SK-N-SH treated with all-trans-retinoic acid at 6 μM for 48 hours (cell line): Measurements from ENCODE around the gene TEX11.
"Not testable (repeated sequence)": the region's sequence is repeated elsewhere in the genome, so short reads cannot be mapped to it uniquely, and the experiment has no call there.

ENCODE experiments used
- ATAC-seq: fragments of 200-7000 bp; cut with Tn5 transposase; 3 replicates; pipeline ENCODE4 v1.9.1; 2020; ENCODE audit warnings: mild to moderate bottlenecking, moderate library complexity
- ARNTL ChIP-seq: fragments of 450-650 bp; formaldehyde crosslinking; IDR thresholded peaks from 2 replicates; pipeline ENCODE4 v1.5.0; 2020; ENCODE audit warnings: low read depth, mild to moderate bottlenecking, moderate library complexity, borderline replicate concordance
- CSDC2 ChIP-seq: fragments of 250-450 bp; sonication (Bioruptor Pico); IDR thresholded peaks from 2 replicates; pipeline ENCODE4 v1.5.0; 2020; ENCODE audit warnings: mild to moderate bottlenecking, moderate library complexity
- ESRRG ChIP-seq: fragments of 250-450 bp; sonication (Bioruptor Pico); IDR thresholded peaks from 2 replicates; pipeline ENCODE4 v1.6.1; 2021; ENCODE audit warnings: mild to moderate bottlenecking
- GLIS3 ChIP-seq: fragments of 250-450 bp; sonication (Bioruptor Pico); IDR thresholded peaks from 2 replicates; pipeline ENCODE4 v1.5.0; 2020; ENCODE audit warnings: mild to moderate bottlenecking, moderate library complexity
- ISL1 ChIP-seq: fragments of 250-450 bp; sonication (Bioruptor Pico); IDR thresholded peaks from 2 replicates; pipeline ENCODE4 v2.1.2; 2022; ENCODE audit warnings: mild to moderate bottlenecking, moderate library complexity
- OSR1 ChIP-seq: fragments of 250-450 bp; sonication (Bioruptor Pico); IDR thresholded peaks from 2 replicates; pipeline ENCODE4 v1.8.0; 2022; ENCODE audit warnings: moderate library complexity, mild to moderate bottlenecking, inconsistent platforms
- PPARA ChIP-seq: fragments of 250-450 bp; sonication (Bioruptor Pico); IDR thresholded peaks from 2 replicates; pipeline ENCODE4 v1.5.0; 2020; ENCODE audit warnings: mild to moderate bottlenecking, borderline replicate concordance
- RARB ChIP-seq: fragments of 250-450 bp; sonication (Bioruptor Pico); IDR thresholded peaks from 2 replicates; pipeline ENCODE4 v1.8.0; 2021; ENCODE audit warnings: mild to moderate bottlenecking, moderate library complexity
- SNAI2 ChIP-seq: fragments of 250-450 bp; sonication (Bioruptor Pico); IDR thresholded peaks from 2 replicates; pipeline ENCODE4 v1.5.0; 2020; ENCODE audit warnings: mild to moderate bottlenecking, moderate library complexity
- TCF4 ChIP-seq: fragments of 250-450 bp; sonication (Bioruptor Pico); IDR thresholded peaks from 2 replicates; pipeline ENCODE4 v1.8.0; 2021; ENCODE audit warnings: mild to moderate bottlenecking, moderate library complexity, borderline replicate concordance
- TOX ChIP-seq: fragments of 250-450 bp; sonication (Bioruptor Pico); IDR thresholded peaks from 2 replicates; pipeline ENCODE4 v1.8.0; 2021; ENCODE audit warnings: mild to moderate bottlenecking, moderate library complexity, borderline replicate concordance
- TSHZ2 ChIP-seq: fragments of 250-450 bp; sonication (Bioruptor Pico); IDR thresholded peaks from 2 replicates; pipeline ENCODE4 v1.5.0; 2020; ENCODE audit warnings: mild to moderate bottlenecking, moderate library complexity
- ZC3H10 ChIP-seq: fragments of 250-450 bp; sonication (Bioruptor Pico); IDR thresholded peaks from 2 replicates; pipeline ENCODE4 v1.5.1; 2021; ENCODE audit warnings: mild to moderate bottlenecking, moderate library complexity
- ZFP3 ChIP-seq: fragments of 250-450 bp; sonication (Bioruptor Pico); IDR thresholded peaks from 2 replicates; pipeline ENCODE4 v1.5.0; 2020; ENCODE audit warnings: mild to moderate bottlenecking, moderate library complexity
- ZFP30 ChIP-seq: fragments of 450-650 bp; formaldehyde crosslinking; IDR thresholded peaks from 2 replicates; pipeline ENCODE4 v1.5.0; 2022; ENCODE audit warnings: mild to moderate bottlenecking, moderate library complexity
- ZNF565 ChIP-seq: fragments of 450-650 bp; formaldehyde crosslinking; conservative IDR thresholded peaks from 2 replicates; pipeline ENCODE4 v1.5.0; 2020; ENCODE audit warnings: low read depth, mild to moderate bottlenecking, moderate library complexity
- ZNF70 ChIP-seq: fragments of 450-650 bp; formaldehyde crosslinking; IDR thresholded peaks from 2 replicates; pipeline ENCODE4 v1.5.0; 2020; ENCODE audit warnings: mild to moderate bottlenecking, moderate library complexity
- ZNF8 ChIP-seq: fragments of 450-650 bp; formaldehyde crosslinking; IDR thresholded peaks from 2 replicates; pipeline ENCODE4 v1.5.0; 2020; ENCODE audit warnings: mild to moderate bottlenecking, moderate library complexity
- TF ChIP-seq, protein P1 (sequence below): fragments of 250-450 bp; sonication (Bioruptor Pico); IDR thresholded peaks from 2 replicates; pipeline ENCODE4 v1.8.0; 2020; ENCODE audit warnings: mild to moderate bottlenecking, moderate library complexity, borderline replicate concordance
- TF ChIP-seq, protein P2 (sequence below): fragments of 250-450 bp; sonication (Bioruptor Pico); IDR thresholded peaks from 2 replicates; pipeline ENCODE4 v1.8.0; 2021; ENCODE audit warnings: low read depth, mild to moderate bottlenecking, moderate library complexity, borderline replicate concordance
- TF ChIP-seq, protein P3 (sequence below): fragments of 250-450 bp; sonication (Bioruptor Pico); IDR thresholded peaks from 2 replicates; pipeline ENCODE4 v1.5.1; 2020; ENCODE audit warnings: low read depth, mild to moderate bottlenecking, moderate library complexity
- TF ChIP-seq, protein P4 (sequence below): fragments of 250-450 bp; sonication (Bioruptor Pico); IDR thresholded peaks from 2 replicates; pipeline ENCODE4 v1.5.1; 2021; ENCODE audit warnings: mild to moderate bottlenecking, moderate library complexity

Gene TEX11

GRCh38 chrX:70656304-70656703, 252.2 kb downstream of the TEX11 start (continued):
- TF ChIP-seq CSDC2: no peak

DNA sequence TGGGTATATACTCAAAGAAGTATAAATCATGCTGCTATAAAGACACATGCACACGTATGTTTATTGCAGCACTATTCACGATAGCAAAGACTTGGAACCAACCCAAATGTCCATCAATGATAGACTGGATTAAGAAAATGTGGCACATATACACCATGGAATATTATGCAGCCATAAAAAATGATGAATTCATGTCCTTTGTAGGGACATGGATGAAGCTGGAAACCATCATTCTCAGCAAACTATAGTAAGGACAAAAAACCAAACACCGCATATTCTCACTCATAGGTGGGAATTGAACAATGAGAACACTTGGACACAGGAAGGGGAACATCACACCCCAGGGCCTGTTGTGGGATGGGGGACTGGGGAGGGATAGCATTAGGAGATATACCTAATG, 260.6 kb downstream of the TEX11 start:
- not testable (repeated sequence) for ATAC-seq

DNA sequence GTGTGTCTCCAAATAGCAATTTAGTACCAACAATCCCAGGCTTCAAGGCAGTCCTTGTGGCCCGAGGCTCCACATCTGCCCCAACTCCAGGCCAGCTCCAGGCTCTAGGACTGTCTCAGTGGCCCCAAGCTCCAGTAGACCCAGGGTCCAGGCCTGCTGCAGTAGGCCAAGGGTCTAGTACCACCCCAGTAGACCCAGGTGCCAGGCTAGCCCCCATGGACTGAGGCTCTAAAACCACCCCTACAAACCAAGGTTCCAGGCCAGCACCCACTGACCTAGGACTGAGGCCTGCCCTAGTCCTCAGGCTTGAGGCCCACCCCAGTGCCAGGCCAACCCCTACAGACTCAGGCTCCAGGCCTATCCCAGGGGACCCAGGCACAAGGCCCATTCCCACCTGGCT, 272.3 kb downstream of the TEX11 start:
- no peak for TF ChIP-seq CSDC2
- TF ChIP-seq OSR1 (CRISPR knock-in tag): no peak
- TF ChIP-seq, protein P1, sequence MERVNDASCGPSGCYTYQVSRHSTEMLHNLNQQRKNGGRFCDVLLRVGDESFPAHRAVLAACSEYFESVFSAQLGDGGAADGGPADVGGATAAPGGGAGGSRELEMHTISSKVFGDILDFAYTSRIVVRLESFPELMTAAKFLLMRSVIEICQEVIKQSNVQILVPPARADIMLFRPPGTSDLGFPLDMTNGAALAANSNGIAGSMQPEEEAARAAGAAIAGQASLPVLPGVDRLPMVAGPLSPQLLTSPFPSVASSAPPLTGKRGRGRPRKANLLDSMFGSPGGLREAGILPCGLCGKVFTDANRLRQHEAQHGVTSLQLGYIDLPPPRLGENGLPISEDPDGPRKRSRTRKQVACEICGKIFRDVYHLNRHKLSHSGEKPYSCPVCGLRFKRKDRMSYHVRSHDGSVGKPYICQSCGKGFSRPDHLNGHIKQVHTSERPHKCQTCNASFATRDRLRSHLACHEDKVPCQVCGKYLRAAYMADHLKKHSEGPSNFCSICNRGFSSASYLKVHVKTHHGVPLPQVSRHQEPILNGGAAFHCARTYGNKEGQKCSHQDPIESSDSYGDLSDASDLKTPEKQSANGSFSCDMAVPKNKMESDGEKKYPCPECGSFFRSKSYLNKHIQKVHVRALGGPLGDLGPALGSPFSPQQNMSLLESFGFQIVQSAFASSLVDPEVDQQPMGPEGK (CRISPR knock-in tag): no peak
- no peak for TF ChIP-seq GLIS3 (CRISPR knock-in tag)
- TF ChIP-seq RARB: no peak
- no peak for TF ChIP-seq ZFP30 (CRISPR knock-in tag)
- TF ChIP-seq PPARA (CRISPR knock-in tag): no peak
- TF ChIP-seq ZNF8: no peak
- no peak for TF ChIP-seq ZNF565 (CRISPR knock-in tag)
- TF ChIP-seq SNAI2 (CRISPR knock-in tag): no peak
- TF ChIP-seq ZNF70: no peak
- no peak for TF ChIP-seq ZFP3 (CRISPR knock-in tag)
- TF ChIP-seq, protein P2, sequence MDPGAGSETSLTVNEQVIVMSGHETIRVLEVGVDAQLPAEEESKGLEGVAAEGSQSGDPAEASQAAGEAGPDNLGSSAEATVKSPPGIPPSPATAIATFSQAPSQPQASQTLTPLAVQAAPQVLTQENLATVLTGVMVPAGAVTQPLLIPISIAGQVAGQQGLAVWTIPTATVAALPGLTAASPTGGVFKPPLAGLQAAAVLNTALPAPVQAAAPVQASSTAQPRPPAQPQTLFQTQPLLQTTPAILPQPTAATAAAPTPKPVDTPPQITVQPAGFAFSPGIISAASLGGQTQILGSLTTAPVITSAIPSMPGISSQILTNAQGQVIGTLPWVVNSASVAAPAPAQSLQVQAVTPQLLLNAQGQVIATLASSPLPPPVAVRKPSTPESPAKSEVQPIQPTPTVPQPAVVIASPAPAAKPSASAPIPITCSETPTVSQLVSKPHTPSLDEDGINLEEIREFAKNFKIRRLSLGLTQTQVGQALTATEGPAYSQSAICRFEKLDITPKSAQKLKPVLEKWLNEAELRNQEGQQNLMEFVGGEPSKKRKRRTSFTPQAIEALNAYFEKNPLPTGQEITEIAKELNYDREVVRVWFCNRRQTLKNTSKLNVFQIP (CRISPR knock-in tag): no peak
- no peak for TF ChIP-seq TCF4
- no peak for TF ChIP-seq ZC3H10
- no peak for TF ChIP-seq ESRRG
- TF ChIP-seq ARNTL (CRISPR knock-in tag): no peak
- TF ChIP-seq, protein P3, sequence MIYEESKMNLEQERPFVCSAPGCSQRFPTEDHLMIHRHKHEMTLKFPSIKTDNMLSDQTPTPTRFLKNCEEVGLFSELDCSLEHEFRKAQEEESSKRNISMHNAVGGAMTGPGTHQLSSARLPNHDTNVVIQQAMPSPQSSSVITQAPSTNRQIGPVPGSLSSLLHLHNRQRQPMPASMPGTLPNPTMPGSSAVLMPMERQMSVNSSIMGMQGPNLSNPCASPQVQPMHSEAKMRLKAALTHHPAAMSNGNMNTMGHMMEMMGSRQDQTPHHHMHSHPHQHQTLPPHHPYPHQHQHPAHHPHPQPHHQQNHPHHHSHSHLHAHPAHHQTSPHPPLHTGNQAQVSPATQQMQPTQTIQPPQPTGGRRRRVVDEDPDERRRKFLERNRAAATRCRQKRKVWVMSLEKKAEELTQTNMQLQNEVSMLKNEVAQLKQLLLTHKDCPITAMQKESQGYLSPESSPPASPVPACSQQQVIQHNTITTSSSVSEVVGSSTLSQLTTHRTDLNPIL: no peak
- ATAC-seq: no peak

DNA sequence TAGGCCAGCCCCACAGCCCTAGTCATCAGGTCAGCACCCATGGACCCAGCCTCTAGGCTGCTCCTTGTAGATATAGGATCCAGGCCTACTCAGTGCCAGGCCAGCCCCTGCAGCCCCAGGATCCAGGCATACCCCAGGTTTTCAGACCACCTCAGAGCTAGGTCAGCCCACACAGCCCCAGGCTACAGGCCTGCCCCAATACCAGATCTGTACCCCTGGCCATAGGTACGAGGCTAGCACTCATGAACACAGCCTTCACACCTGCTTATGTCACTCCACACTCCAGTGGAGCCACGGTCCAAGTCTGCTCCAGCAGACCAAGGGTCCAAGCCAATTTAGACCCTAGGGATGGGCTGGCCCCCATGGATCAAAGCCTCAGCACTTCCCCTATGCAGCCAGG, 272.8 kb downstream of the TEX11 start:
- no peak for TF ChIP-seq ISL1
- no peak for TF ChIP-seq TOX (CRISPR knock-in tag)
- TF ChIP-seq RARB: no peak
- no peak for TF ChIP-seq ARNTL (CRISPR knock-in tag)
- TF ChIP-seq, protein P4, sequence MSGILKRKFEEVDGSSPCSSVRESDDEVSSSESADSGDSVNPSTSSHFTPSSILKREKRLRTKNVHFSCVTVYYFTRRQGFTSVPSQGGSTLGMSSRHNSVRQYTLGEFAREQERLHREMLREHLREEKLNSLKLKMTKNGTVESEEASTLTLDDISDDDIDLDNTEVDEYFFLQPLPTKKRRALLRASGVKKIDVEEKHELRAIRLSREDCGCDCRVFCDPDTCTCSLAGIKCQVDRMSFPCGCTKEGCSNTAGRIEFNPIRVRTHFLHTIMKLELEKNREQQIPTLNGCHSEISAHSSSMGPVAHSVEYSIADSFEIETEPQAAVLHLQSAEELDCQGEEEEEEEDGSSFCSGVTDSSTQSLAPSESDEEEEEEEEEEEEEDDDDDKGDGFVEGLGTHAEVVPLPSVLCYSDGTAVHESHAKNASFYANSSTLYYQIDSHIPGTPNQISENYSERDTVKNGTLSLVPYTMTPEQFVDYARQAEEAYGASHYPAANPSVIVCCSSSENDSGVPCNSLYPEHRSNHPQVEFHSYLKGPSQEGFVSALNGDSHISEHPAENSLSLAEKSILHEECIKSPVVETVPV: no peak
- TF ChIP-seq, protein P3: no peak
- no peak for TF ChIP-seq OSR1 (CRISPR knock-in tag)
- no peak for TF ChIP-seq ZFP30 (CRISPR knock-in tag)
- no peak for TF ChIP-seq ZNF70
- no peak for TF ChIP-seq TCF4
- no peak for TF ChIP-seq ZC3H10
- no peak for TF ChIP-seq ESRRG
- TF ChIP-seq, protein P2 (CRISPR knock-in tag): no peak
- TF ChIP-seq, protein P1 (CRISPR knock-in tag): no peak
- TF ChIP-seq TSHZ2 (CRISPR knock-in tag): no peak
- no peak for TF ChIP-seq SNAI2 (CRISPR knock-in tag)
- ATAC-seq: no peak
